ENCODE data around the gene ITGB3.

GRCh38 chr17:47204722-47205418 is 48.8 kb upstream of the ITGB3 start:
- TF ChIP-seq POLR2A (IDR thresholded peaks at IDR 0.05; ENCODE audit: control extremely low read depth in 1 of 2, low read depth in 2 of 2, low read length in 2 of 2) (no peak), CTCF (IDR thresholded peaks at IDR 0.05; ENCODE audit: control extremely low read depth in 1 of 3, insufficient read depth in 1 of 3, low read depth in 1 of 3, low read length in 3 of 3) (no peak), EP300 (IDR thresholded peaks at IDR 0.05; ENCODE audit: borderline replicate concordance in 1 of 2, low read depth in 2 of 2, low read length in 2 of 2) (no peak), POLR2AphosphoS5 (IDR thresholded peaks at IDR 0.05; ENCODE audit: low read depth, low read length) (no peak), CEBPB (IDR thresholded peaks at IDR 0.05; ENCODE audit: low read depth, low read length) (no peak), SIN3A (conservative IDR thresholded peaks at IDR 0.05 in 1 of 2, IDR thresholded peaks at IDR 0.05 in 1 of 2; ENCODE audit: low read depth in 1 of 2, low read length in 2 of 2) (no peak), TAF1 (IDR thresholded peaks at IDR 0.05; ENCODE audit: low read depth, low read length) (no peak), ATF2 (IDR thresholded peaks at IDR 0.05; ENCODE audit: low read length) (no peak), FOSL1 (IDR thresholded peaks at IDR 0.05; ENCODE audit: insufficient read depth, low read depth, low read length) (no peak), SP4 (IDR thresholded peaks at IDR 0.05; ENCODE audit: low read length) (no peak), RXRA (IDR thresholded peaks at IDR 0.05; ENCODE audit: insufficient read depth, low read depth, low read length) (no peak), MAFK (IDR thresholded peaks at IDR 0.05; ENCODE audit: low read depth, low read length) (no peak)
